ENCODE data around the gene ZNF157.
A peak's percentile ranks its signal among the peaks of the same experiment; 100 is the strongest.
"Not testable (repeated sequence)": the region's sequence is repeated elsewhere in the genome, so short reads cannot be mapped to it uniquely, and the experiment has no call there.

ZNF157 gene

DNA sequence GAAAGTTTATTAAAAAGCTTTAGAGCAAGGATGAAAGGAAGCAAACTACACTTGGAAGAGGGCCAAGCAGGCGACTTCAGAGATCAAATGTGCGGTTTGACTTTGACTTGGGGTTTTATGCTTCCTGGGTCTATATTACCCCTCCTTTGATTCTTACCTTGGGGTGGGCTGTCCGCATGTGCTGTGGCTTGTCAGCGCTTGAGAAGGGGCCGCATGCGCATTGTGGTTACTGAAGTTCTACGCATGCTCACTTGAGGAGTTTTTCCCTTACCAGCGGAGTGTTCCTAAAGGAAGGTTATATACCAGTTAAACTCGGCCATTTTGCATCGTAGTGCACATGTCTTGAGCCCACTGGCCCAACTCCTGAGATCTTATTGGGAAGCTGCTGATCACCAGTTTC lies 9.9 kb downstream of the ZNF157 start:
- H3K4me3 ChIP-seq (ENCODE audit: low read depth, low read length) = no peak overlapping the region
- peaks cover 16% of the 10 kb centered on the region for H3K27me3 ChIP-seq (ENCODE audit: insufficient read depth, low read depth, severe bottlenecking)
- no peaks in the 10 kb centered on the region for H3K9me3 ChIP-seq (ENCODE audit: severe bottlenecking)
- TF ChIP-seq, protein P1, sequence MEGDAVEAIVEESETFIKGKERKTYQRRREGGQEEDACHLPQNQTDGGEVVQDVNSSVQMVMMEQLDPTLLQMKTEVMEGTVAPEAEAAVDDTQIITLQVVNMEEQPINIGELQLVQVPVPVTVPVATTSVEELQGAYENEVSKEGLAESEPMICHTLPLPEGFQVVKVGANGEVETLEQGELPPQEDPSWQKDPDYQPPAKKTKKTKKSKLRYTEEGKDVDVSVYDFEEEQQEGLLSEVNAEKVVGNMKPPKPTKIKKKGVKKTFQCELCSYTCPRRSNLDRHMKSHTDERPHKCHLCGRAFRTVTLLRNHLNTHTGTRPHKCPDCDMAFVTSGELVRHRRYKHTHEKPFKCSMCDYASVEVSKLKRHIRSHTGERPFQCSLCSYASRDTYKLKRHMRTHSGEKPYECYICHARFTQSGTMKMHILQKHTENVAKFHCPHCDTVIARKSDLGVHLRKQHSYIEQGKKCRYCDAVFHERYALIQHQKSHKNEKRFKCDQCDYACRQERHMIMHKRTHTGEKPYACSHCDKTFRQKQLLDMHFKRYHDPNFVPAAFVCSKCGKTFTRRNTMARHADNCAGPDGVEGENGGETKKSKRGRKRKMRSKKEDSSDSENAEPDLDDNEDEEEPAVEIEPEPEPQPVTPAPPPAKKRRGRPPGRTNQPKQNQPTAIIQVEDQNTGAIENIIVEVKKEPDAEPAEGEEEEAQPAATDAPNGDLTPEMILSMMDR (IDR thresholded peaks at IDR 0.05; ENCODE audit: low read depth, low read length) = no peak
- DNase-seq = no peak
- no peaks in the 10 kb centered on the region for H3K36me3 ChIP-seq
- no peak overlapping the region for H3K27ac ChIP-seq

DNA sequence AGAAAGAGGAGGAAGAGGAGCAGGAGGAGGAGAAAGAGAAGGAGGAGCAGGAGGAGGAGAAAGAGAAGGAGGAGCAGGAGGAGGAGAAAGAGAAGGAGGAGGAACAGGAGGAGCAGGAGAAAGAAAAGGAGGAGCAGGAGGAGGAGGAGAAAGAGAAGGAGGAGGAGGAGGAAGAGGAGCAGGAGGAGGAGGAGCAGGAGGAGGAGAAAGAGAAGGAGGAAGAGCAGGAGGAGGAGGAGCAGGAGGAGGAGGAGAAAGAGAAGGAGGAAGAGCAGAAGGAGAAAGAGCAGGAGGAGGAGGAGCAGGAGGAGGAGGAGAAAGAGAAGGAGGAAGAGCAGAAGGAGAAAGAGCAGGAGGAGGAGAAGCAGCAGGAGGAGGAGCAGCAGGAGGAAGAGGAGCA lies 10.5 kb downstream of the ZNF157 start:
- peaks cover 16% of the 10 kb centered on the region for H3K27me3 ChIP-seq (ENCODE audit: insufficient read depth, low read depth, severe bottlenecking)
- H3K4me3 ChIP-seq (ENCODE audit: low read depth, low read length); DNase-seq; H3K9me3 ChIP-seq (ENCODE audit: severe bottlenecking); H3K27ac ChIP-seq; H3K36me3 ChIP-seq: not testable (repeated sequence)

DNA sequence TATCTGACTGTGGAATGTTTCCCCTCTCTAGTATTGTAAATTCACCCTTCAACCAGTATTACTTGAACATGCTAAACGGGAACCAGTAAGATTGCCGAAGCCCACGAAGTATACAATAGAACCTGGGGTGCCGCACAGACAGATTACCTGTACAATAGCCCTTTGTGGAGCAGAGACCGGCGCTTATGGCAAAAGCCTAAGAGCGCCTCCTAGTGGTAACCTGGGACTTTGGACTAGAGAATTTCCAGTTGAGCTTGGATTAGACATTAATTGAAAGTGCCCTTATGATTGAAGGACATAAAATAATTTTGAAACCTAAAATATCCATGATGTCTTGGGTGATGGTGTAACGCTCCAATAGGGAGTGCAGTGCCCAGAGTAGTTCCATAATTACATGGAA lies 14.1 kb downstream of the ZNF157 start:
- Histone ChIP-seq H3K4me3 (ENCODE audit: low read depth, low read length) (no peak overlapping the region), H3K27me3 (ENCODE audit: insufficient read depth, low read depth, severe bottlenecking) (peaks cover 18% of the 10 kb centered on the region), H3K9me3 (ENCODE audit: severe bottlenecking) (no peaks in the 10 kb centered on the region), H3K36me3 (no peaks in the 10 kb centered on the region), H3K27ac (no peak overlapping the region)
- peak; percentile 69 for DNase-seq
- TF ChIP-seq, protein P1 (IDR thresholded peaks at IDR 0.05; ENCODE audit: low read depth, low read length) = peak; percentile 58

DNA sequence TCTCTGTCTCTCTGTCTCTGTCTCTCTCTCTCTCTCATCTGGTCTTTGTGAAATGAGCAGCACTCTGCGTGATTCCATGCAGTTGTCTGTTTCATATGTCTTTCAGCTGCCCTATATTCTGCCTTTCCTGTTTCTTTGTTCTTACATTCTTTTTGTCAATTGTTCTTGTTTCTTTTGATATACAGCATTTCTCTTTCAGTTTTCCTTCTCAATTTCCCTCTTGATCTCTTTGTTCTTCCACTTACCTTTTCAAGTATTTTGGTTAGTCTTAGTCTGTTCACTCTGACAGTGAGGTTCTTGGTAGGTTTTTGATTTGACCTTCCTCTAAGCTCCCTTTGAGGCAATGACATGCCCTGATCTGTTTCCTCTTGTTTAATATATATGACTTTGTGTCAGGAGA lies 20.4 kb downstream of the ZNF157 start:
- Histone ChIP-seq H3K9me3 (ENCODE audit: severe bottlenecking) (no peaks in the 10 kb centered on the region), H3K27me3 (ENCODE audit: insufficient read depth, low read depth, severe bottlenecking) (peaks cover 8% of the 10 kb centered on the region), H3K27ac (no peak overlapping the region), H3K36me3 (no peaks in the 10 kb centered on the region), H3K4me3 (ENCODE audit: low read depth, low read length) (no peak overlapping the region)
- TF ChIP-seq, protein P1 (IDR thresholded peaks at IDR 0.05; ENCODE audit: low read depth, low read length) = no peak
- no peak for DNase-seq

DNA sequence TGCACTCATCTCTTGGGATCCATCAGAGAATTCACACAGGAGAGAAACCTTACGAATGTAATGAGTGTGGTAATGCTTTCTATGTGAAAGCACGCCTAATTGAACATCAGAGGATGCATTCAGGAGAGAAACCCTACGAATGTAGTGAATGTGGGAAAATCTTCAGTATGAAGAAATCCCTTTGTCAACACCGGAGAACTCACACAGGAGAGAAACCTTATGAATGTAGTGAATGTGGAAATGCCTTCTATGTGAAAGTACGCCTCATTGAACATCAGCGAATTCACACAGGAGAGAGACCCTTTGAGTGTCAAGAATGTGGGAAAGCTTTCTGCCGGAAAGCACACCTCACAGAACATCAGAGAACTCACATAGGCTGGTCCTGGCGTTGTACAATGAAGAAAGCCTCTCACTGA lies 42.8 kb downstream of the ZNF157 start:
- H3K4me3 ChIP-seq (ENCODE audit: low read depth, low read length) = no peak overlapping the region
- peaks cover 25% of the 10 kb centered on the region for H3K9me3 ChIP-seq (ENCODE audit: severe bottlenecking)
- TF ChIP-seq, protein P1 (IDR thresholded peaks at IDR 0.05; ENCODE audit: low read depth, low read length) = no peak
- H3K36me3 ChIP-seq = no peaks in the 10 kb centered on the region
- DNase-seq = no peak
- H3K27me3 ChIP-seq (ENCODE audit: insufficient read depth, low read depth, severe bottlenecking) = peaks cover 6% of the 10 kb centered on the region
- no peak overlapping the region for H3K27ac ChIP-seq

DNA sequence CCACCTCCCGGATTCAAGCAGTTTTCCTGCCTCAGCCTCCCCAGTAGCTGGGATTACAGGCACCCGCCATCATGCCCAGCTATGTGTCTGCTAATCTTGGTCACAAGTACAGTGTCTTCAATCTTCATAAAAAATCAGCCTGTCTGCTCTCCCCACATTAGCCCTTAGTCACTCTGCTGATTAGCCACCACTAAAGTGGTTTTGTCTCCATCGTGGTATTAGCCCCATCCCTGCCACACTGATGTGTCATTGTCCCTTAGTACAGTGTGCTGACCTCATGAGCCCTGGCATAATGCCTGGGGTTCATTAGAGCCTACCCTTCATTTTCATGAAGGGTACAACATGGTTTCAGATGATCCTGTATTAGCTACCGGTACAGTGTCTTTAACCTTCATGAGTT lies 49.9 kb downstream of the ZNF157 start:
- Histone ChIP-seq H3K9me3 (ENCODE audit: severe bottlenecking) (no peaks in the 10 kb centered on the region), H3K4me3 (ENCODE audit: low read depth, low read length) (no peak overlapping the region), H3K27me3 (ENCODE audit: insufficient read depth, low read depth, severe bottlenecking) (peaks cover 6% of the 10 kb centered on the region), H3K27ac (no peak overlapping the region), H3K36me3 (no peaks in the 10 kb centered on the region)
- DNase-seq = no peak
- TF ChIP-seq, protein P1 (IDR thresholded peaks at IDR 0.05; ENCODE audit: low read depth, low read length) = no peak

All from WERI-Rb-1 (cell line).